GM21423 (cell line): Measurements from ENCODE around the gene FBXW7.
A peak's percentile ranks its signal among the peaks of the same experiment; 100 is the strongest.

ENCODE experiments used
- ATAC-seq: cut with Tn5 transposase; IDR thresholded peaks from one replicate; pipeline ENCODE4 v1.9.1; 2021; ENCODE audit warnings: mild to moderate bottlenecking, moderate library complexity; ENCODE audit not compliant: unreplicated experiment

FBXW7 gene

GRCh38 chr4:152478461-152479237 lies 57.2 kb downstream of the FBXW7 start:
- no peak for ATAC-seq

- ATAC-seq: no peak
Observed at GRCh38 chr4:152476796-152477195, 59.1 kb downstream of the FBXW7 start.

GRCh38 chr4:152471251-152471792 lies 64.6 kb downstream of the FBXW7 start:
- no peak for ATAC-seq

GRCh38 chr4:152468408-152468807 lies 67.5 kb downstream of the FBXW7 start:
- ATAC-seq: no peak

GRCh38 chr4:152467101-152467500 lies 68.8 kb downstream of the FBXW7 start:
- no peak for ATAC-seq

- ATAC-seq: no peak
Observed at GRCh38 chr4:152464030-152464823, 71.7 kb downstream of the FBXW7 start.

GRCh38 chr4:152463562-152463961 lies 72.3 kb downstream of the FBXW7 start:
- ATAC-seq: no peak

GRCh38 chr4:152462695-152463094 lies 73.2 kb downstream of the FBXW7 start:
- no peak for ATAC-seq

- peak; percentile 73 for ATAC-seq
Observed at GRCh38 chr4:152462047-152462446, 73.8 kb downstream of the FBXW7 start.

GRCh38 chr4:152460488-152460887 lies 75.4 kb downstream of the FBXW7 start:
- ATAC-seq: peak; percentile 25

GRCh38 chr4:152459326-152459725 lies 76.6 kb downstream of the FBXW7 start:
- ATAC-seq: no peak

- no peak for ATAC-seq
Observed at GRCh38 chr4:152458801-152459302, 77.0 kb downstream of the FBXW7 start.

- ATAC-seq: no peak
Observed at GRCh38 chr4:152456609-152457008, 79.3 kb downstream of the FBXW7 start.

- no peak for ATAC-seq
Observed at GRCh38 chr4:152455311-152455710, 80.6 kb downstream of the FBXW7 start.

GRCh38 chr4:152454398-152455011 lies 81.4 kb downstream of the FBXW7 start:
- ATAC-seq: no peak

- no peak for ATAC-seq
Observed at GRCh38 chr4:152451496-152451895, 84.4 kb downstream of the FBXW7 start.

- ATAC-seq: no peak
Observed at GRCh38 chr4:152448854-152449253, 87.0 kb downstream of the FBXW7 start.

GRCh38 chr4:152448038-152448707 lies 87.7 kb downstream of the FBXW7 start:
- ATAC-seq: no peak

GRCh38 chr4:152443859-152444258 lies 92.0 kb downstream of the FBXW7 start:
- no peak for ATAC-seq

- ATAC-seq: no peak
Observed at GRCh38 chr4:152437561-152437960, 98.3 kb downstream of the FBXW7 start.

- ATAC-seq: no peak
Observed at GRCh38 chr4:152436384-152436783, 99.5 kb downstream of the FBXW7 start.
